PC-3 (cell line): ENCODE measurements around the gene SH3TC1.

ENCODE experiments used
- CTCF ChIP-seq: fragments of 300-600 bp; sonication (generic); conservative IDR thresholded peaks from 2 replicates; pipeline ENCODE4 v1.5.1; 2017; ENCODE audit warnings: antibody characterized with exemption, low read depth, mild to moderate bottlenecking, low read length
- EZH2 ChIP-seq: fragments of 300-600 bp; sonication (generic); IDR thresholded peaks from one replicate; pipeline ENCODE4 v1.6.1; 2017; ENCODE audit warnings: antibody characterized with exemption, mild to moderate bottlenecking, low read length; ENCODE audit not compliant: unreplicated experiment
- EZH2phosphoT487 ChIP-seq: fragments of 300-600 bp; sonication (generic); IDR thresholded peaks from 2 replicates; pipeline ENCODE4 v1.6.1; 2018; ENCODE audit warnings: mild to moderate bottlenecking, antibody characterized with exemption, low read length, borderline replicate concordance

GRCh38 chr4:8156617-8157016 is 42.5 kb upstream of the SH3TC1 start:
- TF ChIP-seq EZH2phosphoT487 = no peak
- TF ChIP-seq CTCF = no peak
- TF ChIP-seq EZH2 = no peak
